GM12878 (cell line): Measurements from ENCODE around the gene ARHGEF3. TPM values are rescaled to one million over a fixed set of nuclear protein-coding genes. Genes with fewer than 3 reads are reported as not detected.

Source experiments
- BCL11A ChIP-seq: IDR thresholded peaks from 2 replicates; pipeline ENCODE4 v1.6.1; 2011; ENCODE audit warnings: low read depth, low read length
- BMI1 ChIP-seq: fragments of 450-650 bp; IDR thresholded peaks from 2 replicates; pipeline ENCODE4 v1.6.1; 2016; ENCODE audit warnings: mild to moderate bottlenecking, moderate library complexity, borderline replicate concordance
- CHD2 ChIP-seq: IDR thresholded peaks from 2 replicates; pipeline ENCODE4 v1.6.1; 2011; ENCODE audit warnings: low read depth, low read length, improper control_type of control experiment, borderline replicate concordance
- CREM ChIP-seq: IDR thresholded peaks from 2 replicates; pipeline ENCODE4 v1.6.1; 2014; ENCODE audit warnings: antibody characterized with exemption, low read depth
- FOXM1 ChIP-seq: IDR thresholded peaks from 2 replicates; pipeline ENCODE4 v1.6.1; 2012; ENCODE audit warnings: low read depth, mild to moderate bottlenecking, inconsistent platforms, low read length, moderate library complexity
- GATAD2B ChIP-seq: fragments of 450-650 bp; conservative IDR thresholded peaks from 2 replicates; pipeline ENCODE4 v1.6.1; 2017; ENCODE audit warnings: low read depth, mild to moderate bottlenecking, moderate library complexity
- HDAC2 ChIP-seq: fragments of 200-600 bp; sonication (generic); IDR thresholded peaks from 2 replicates; pipeline ENCODE4 v1.6.1; 2017
- IKZF1 ChIP-seq: fragments of 450-650 bp; conservative IDR thresholded peaks from 2 replicates; pipeline ENCODE4 v1.6.1; 2017; ENCODE audit warnings: antibody characterized with exemption, mild to moderate bottlenecking
- KLF5 ChIP-seq: fragments of 450-650 bp; IDR thresholded peaks from 2 replicates; pipeline ENCODE4 v1.6.1; 2014; ENCODE audit warnings: mild to moderate bottlenecking; ENCODE audit not compliant: partially characterized antibody
- MTA3 ChIP-seq: IDR thresholded peaks from 2 replicates; pipeline ENCODE4 v1.6.1; 2012; ENCODE audit warnings: low read length, inconsistent platforms, borderline replicate concordance
- MYB ChIP-seq: fragments of 150-350 bp; IDR thresholded peaks from 2 replicates; pipeline ENCODE4 v1.6.1; 2014; ENCODE audit warnings: mild to moderate bottlenecking, low read depth, low read length, borderline replicate concordance
- NFXL1 ChIP-seq: fragments of 450-650 bp; IDR thresholded peaks from 2 replicates; pipeline ENCODE4 v1.6.1; 2017; ENCODE audit warnings: antibody characterized with exemption, mild to moderate bottlenecking, borderline replicate concordance
- NKRF ChIP-seq: fragments of 450-650 bp; conservative IDR thresholded peaks from 2 replicates; pipeline ENCODE4 v1.6.1; 2017; ENCODE audit warnings: mild to moderate bottlenecking, moderate library complexity
- NRF1 ChIP-seq: conservative IDR thresholded peaks from 2 replicates; pipeline ENCODE4 v1.6.1; 2011; ENCODE audit warnings: mild to moderate bottlenecking, low read depth, low read length, improper control_type of control experiment
- PAX5 ChIP-seq: IDR thresholded peaks from 2 replicates; pipeline ENCODE4 v1.6.1; 2011; ENCODE audit warnings: low read depth, low read length, borderline replicate concordance
- POLR2AphosphoS2 ChIP-seq: IDR thresholded peaks from 2 replicates; pipeline ENCODE4 v1.6.1; 2011; ENCODE audit warnings: low read depth, mild to moderate bottlenecking, low read length, improper control_type of control experiment, moderate library complexity
- RCOR1 ChIP-seq: conservative IDR thresholded peaks from 2 replicates; pipeline ENCODE4 v1.6.1; 2012; ENCODE audit warnings: low read depth, low read length, improper control_type of control experiment
- SREBF1 ChIP-seq: IDR thresholded peaks from 2 replicates; pipeline ENCODE4 v1.6.1; 2012; ENCODE audit warnings: mild to moderate bottlenecking, low read length
- STAT3 ChIP-seq: IDR thresholded peaks from 2 replicates; pipeline ENCODE4 v1.6.1; 2011; ENCODE audit warnings: low read depth, low read length, improper control_type of control experiment
- TARDBP ChIP-seq: IDR thresholded peaks from 2 replicates; pipeline ENCODE4 v1.6.1; 2016; ENCODE audit warnings: borderline replicate concordance
- YY1 ChIP-seq: IDR thresholded peaks from 2 replicates; pipeline ENCODE4 v1.6.1; 2011; ENCODE audit warnings: low read depth, mild to moderate bottlenecking, low read length
- polyA plus RNA-seq, 11 experiments: library from polyadenylated mRNA; depleted of rRNA in 4 of 11; unstranded in 6 of 11; stranded (reverse) in 5 of 11; fragments of >200 nt; fragmentation: Nextera tagmentation in 4 of 11; fragmentation: Illumina TruSeq in 1 of 11; extraction: Ambion mirVana in 4 of 11; extraction: Trizol in 1 of 11; gene quantifications; 1 replicate in 1 of 11; 2 replicates in 10 of 11; pipeline versions ENCODE4 v1.2.1 to v1.2.3, GENCODE V29; 2011 to 2016; ENCODE audit warnings: inconsistent platforms in 2 of 11, missing spikeins in 2 of 11, low read depth in 1 of 11
- total RNA-seq, 4 experiments: library from RNA; depleted of rRNA in 3 of 4; stranded (reverse); fragments of >200 nt in 3 of 4; fragmentation: Illumina TruSeq in 1 of 4; extraction: Trizol in 1 of 4; gene quantifications; 2 replicates each; pipeline versions ENCODE4 v1.2.1 to v1.2.3, GENCODE V29; 2013 to 2021
- TF ChIP-seq, protein P1 (sequence below): IDR thresholded peaks from 2 replicates; pipeline ENCODE4 v1.6.1; 2011; ENCODE audit warnings: low read depth, low read length, improper control_type of control experiment, borderline replicate concordance
- TF ChIP-seq, protein P2 (sequence below): fragments of 450-650 bp; IDR thresholded peaks from 2 replicates; pipeline ENCODE4 v1.6.1; 2014; ENCODE audit warnings: mild to moderate bottlenecking
- TF ChIP-seq, protein P3 (sequence below): fragments of 150-350 bp; IDR thresholded peaks from 2 replicates; pipeline ENCODE4 v1.6.1; 2016; ENCODE audit warnings: low read depth, low read length

The ARHGEF3 gene
- total and polyA plus RNA-seq, 10 of the 15 experiments (the other 5 are each of a cell fraction or from before 2014, with no cell fraction given), result 21.8 to 78.7 (median 56.2) TPM

GRCh38 chr3:56682462-56683121, 119.2 kb downstream of the ARHGEF3 start (continued):
- TF ChIP-seq STAT3, result no peak
- no peak for TF ChIP-seq HDAC2
- peak; percentile 72; the same call in 1 of the 2 replicates for TF ChIP-seq POLR2AphosphoS2
- TF ChIP-seq RCOR1, result 0 out of 2 replicates have a peak, but pooled peaks have one; percentile 9
- no peak for TF ChIP-seq NRF1
- no peak for TF ChIP-seq TARDBP
- TF ChIP-seq YY1, result peak; percentile 96
- peak; percentile 38 for TF ChIP-seq CREM
- no peak; the same call in 1 of the 2 replicates for TF ChIP-seq GATAD2B
- TF ChIP-seq CHD2, result no peak
- TF ChIP-seq MYB, result no peak
- peak; percentile 13; the same call in 1 of the 2 replicates for TF ChIP-seq NKRF
- TF ChIP-seq, protein P1, sequence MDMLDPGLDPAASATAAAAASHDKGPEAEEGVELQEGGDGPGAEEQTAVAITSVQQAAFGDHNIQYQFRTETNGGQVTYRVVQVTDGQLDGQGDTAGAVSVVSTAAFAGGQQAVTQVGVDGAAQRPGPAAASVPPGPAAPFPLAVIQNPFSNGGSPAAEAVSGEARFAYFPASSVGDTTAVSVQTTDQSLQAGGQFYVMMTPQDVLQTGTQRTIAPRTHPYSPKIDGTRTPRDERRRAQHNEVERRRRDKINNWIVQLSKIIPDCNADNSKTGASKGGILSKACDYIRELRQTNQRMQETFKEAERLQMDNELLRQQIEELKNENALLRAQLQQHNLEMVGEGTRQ, result no peak
- TF ChIP-seq PAX5, result peak; percentile 55; the same call in 1 of the 2 replicates
- no peak for TF ChIP-seq NFXL1
- TF ChIP-seq, protein P2, sequence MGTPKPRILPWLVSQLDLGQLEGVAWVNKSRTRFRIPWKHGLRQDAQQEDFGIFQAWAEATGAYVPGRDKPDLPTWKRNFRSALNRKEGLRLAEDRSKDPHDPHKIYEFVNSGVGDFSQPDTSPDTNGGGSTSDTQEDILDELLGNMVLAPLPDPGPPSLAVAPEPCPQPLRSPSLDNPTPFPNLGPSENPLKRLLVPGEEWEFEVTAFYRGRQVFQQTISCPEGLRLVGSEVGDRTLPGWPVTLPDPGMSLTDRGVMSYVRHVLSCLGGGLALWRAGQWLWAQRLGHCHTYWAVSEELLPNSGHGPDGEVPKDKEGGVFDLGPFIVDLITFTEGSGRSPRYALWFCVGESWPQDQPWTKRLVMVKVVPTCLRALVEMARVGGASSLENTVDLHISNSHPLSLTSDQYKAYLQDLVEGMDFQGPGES, result no peak
- TF ChIP-seq FOXM1, result no peak
- TF ChIP-seq IKZF1, result no peak; the same call in 1 of the 2 replicates
- TF ChIP-seq KLF5, result no peak
- TF ChIP-seq MTA3, result no peak
- TF ChIP-seq SREBF1, result no peak
- TF ChIP-seq BCL11A, result no peak
- TF ChIP-seq BMI1, result no peak
- TF ChIP-seq, protein P3, sequence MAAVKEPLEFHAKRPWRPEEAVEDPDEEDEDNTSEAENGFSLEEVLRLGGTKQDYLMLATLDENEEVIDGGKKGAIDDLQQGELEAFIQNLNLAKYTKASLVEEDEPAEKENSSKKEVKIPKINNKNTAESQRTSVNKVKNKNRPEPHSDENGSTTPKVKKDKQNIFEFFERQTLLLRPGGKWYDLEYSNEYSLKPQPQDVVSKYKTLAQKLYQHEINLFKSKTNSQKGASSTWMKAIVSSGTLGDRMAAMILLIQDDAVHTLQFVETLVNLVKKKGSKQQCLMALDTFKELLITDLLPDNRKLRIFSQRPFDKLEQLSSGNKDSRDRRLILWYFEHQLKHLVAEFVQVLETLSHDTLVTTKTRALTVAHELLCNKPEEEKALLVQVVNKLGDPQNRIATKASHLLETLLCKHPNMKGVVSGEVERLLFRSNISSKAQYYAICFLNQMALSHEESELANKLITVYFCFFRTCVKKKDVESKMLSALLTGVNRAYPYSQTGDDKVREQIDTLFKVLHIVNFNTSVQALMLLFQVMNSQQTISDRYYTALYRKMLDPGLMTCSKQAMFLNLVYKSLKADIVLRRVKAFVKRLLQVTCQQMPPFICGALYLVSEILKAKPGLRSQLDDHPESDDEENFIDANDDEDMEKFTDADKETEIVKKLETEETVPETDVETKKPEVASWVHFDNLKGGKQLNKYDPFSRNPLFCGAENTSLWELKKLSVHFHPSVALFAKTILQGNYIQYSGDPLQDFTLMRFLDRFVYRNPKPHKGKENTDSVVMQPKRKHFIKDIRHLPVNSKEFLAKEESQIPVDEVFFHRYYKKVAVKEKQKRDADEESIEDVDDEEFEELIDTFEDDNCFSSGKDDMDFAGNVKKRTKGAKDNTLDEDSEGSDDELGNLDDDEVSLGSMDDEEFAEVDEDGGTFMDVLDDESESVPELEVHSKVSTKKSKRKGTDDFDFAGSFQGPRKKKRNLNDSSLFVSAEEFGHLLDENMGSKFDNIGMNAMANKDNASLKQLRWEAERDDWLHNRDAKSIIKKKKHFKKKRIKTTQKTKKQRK, result no peak
